GM10248 (cell line): ENCODE data around the gene BDP1.
"Not testable (repeated sequence)": the region's sequence is repeated elsewhere in the genome, so short reads cannot be mapped to it uniquely, and the experiment has no call there.

Experiments used
- CTCF ChIA-PET: fragments of 300-600 bp; sonication (Branson Sonifier 250); formaldehyde crosslinking; extraction: SDS; loops from one replicate; lab custom pipeline; 2021; ENCODE audit warnings: antibody characterized with exemption; lab: Yijun Ruan, JAX
- POLR2A ChIA-PET: fragments of 350-650 bp; sonication (Branson Sonifier 250); formaldehyde crosslinking; extraction: SDS; loops from one replicate; lab custom pipeline; 2020; ENCODE audit warnings: antibody characterized with exemption; lab: Yijun Ruan, JAX
- DNase-seq: peaks from one replicate; pipeline ENCODE4 v3.0.0; 2012; ENCODE audit errors: extremely low spot score
- TF ChIP-seq, protein P1 (sequence below): IDR thresholded peaks from 2 replicates; pipeline ENCODE4 v1.5.1; 2012; ENCODE audit warnings: mild to moderate bottlenecking, low read depth; ENCODE audit errors: extremely low read depth, missing control alignments, control extremely low read depth

Gene BDP1

DNA sequence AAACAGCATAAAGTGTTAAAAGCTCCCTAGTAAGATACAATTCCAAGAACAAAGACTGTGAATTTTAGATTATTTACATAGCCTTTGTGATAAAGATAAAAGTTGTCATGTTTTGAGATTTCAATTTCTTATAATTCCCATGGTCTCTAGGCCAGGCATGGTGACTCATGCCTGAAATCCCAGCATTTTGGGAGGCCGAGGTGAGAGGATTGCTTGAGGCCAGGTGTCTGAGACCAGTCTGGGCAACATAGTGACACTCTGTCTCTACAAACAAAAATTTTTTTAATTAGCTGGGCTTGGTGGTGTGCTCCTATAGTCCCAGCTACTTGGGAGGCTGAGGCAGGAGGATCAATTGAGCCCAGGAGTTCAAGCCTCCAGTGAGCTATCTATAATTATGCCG lies 48.1 kb downstream of the BDP1 start:
- CTCF ChIA-PET = interaction anchor here (1.5 to 3.4 kb wide), 2 partner anchors 28 to 57 kb away, joined by 3 to 11 read pairs; no protein-coding TSS in a partner anchor

DNA sequence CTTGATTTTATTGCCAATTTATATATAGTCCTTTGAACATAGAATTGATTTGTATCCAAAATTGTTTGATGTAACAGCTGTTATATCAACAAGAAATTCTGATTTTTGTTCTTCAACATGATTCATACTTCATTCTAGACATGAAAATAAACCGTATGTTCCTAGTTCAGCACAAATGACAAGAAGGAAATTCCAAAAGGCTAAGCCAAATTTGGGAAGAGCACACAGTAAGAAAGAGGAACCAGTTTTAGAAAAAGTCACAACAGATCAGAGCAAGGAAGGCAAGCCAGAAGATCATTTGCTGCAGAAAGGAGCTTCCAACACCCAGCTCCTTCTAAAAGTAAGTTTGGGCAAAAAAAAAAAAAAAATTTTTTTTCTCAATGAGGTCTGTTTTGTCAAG lies 66.7 kb downstream of the BDP1 start:
- TF ChIP-seq, protein P1, sequence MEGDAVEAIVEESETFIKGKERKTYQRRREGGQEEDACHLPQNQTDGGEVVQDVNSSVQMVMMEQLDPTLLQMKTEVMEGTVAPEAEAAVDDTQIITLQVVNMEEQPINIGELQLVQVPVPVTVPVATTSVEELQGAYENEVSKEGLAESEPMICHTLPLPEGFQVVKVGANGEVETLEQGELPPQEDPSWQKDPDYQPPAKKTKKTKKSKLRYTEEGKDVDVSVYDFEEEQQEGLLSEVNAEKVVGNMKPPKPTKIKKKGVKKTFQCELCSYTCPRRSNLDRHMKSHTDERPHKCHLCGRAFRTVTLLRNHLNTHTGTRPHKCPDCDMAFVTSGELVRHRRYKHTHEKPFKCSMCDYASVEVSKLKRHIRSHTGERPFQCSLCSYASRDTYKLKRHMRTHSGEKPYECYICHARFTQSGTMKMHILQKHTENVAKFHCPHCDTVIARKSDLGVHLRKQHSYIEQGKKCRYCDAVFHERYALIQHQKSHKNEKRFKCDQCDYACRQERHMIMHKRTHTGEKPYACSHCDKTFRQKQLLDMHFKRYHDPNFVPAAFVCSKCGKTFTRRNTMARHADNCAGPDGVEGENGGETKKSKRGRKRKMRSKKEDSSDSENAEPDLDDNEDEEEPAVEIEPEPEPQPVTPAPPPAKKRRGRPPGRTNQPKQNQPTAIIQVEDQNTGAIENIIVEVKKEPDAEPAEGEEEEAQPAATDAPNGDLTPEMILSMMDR = no peak
- DNase-seq = no peak
- CTCF ChIA-PET = interaction anchor here (0.8 kb wide), 1 partner anchor 25 kb away, joined by 3 read pairs; no protein-coding TSS in a partner anchor
- POLR2A ChIA-PET = no interaction called here

More for the DNA sequence above, 48.1 kb downstream of the BDP1 start:
- TF ChIP-seq, protein P1 = no peak
- POLR2A ChIA-PET = no interaction called here
- DNase-seq = no peak

DNA sequence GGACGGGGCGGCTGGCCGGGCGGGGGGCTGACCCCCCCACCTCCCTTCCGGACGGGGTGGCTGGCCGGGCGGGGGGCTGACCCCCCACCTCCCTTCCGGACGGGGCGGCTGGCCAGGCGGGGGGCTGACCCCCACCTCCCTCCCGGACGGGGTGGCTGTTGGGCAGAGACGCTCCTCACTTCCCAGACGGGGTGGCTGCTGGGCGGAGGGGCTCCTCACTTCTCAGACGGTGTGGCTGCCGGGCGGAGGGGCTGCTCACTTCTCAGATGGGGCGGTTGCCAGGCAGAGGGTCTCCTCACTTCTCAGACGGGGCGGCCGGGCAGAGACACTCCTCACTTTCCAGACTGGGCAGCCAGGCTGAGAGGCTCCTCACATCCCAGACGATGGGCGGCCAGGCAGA lies 70.2 kb downstream of the BDP1 start:
- DNase-seq, POLR2A ChIA-PET, CTCF ChIA-PET: not testable (repeated sequence)

DNA sequence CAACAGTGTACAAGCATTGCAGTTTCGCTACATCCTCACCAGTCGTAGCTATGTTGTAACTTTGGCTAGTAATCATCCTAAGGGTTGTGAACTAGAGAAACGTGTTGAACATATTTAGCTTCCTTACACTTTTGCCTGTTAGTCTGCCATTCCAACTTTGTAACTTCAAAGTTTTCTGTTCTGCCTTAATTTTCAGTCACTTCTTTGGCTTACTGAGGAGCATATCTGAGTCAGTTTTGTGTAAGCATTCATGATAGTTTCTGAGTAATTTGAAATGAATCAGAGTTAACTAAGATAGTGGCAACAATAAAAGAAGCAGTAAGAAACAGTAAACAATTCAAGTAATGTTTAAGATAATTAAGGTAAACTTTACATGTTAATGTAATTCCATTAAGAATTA lies 72.8 kb downstream of the BDP1 start:
- CTCF ChIA-PET = no interaction called here
- TF ChIP-seq, protein P1 = no peak
- POLR2A ChIA-PET = no interaction called here
- no peak for DNase-seq

DNA sequence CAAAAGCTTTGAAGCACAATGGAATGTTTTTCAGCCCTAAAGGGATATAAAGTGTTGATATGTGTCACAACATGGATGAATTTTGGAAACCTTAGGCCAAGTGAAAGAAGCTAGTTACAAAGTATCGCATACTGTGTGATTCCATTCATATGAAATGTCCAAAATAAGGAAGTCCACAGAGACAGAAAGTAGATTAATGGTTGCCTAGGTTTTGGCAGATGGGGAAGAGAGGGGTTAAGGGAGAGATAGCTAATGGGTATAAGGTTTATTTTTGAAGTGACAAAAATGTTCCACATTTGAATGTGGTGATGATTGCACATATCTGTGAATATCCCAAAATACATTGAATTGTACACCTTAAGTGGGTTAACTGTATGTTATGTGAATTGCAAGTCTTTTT lies 74.2 kb downstream of the BDP1 start:
- TF ChIP-seq, protein P1 = no peak
- ChIA-PET POLR2A (no interaction called here), CTCF (interaction anchor here (0.9 to 2.1 kb wide), 5 partner anchors 10 to 54 kb away, joined by 3 to 5 read pairs (median 3); no protein-coding TSS in a partner anchor)
- no peak for DNase-seq

DNA sequence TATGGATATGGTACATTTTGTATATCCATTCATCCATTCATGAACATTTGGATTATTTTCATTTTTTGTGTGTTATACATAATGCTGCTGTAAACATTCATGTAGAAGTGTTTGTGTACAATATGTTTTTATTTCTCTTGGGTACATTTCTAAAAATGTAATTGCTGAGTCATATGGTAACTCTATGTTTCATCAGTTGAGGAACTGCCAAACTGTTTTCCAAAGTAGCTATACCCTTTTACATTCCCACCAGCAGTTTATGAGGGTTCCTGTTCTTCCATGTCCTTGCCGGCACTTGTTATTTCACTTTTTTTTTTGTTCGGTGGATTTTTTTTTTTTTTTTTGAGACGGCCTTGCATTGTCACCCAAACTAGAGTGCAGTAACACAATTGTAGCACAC lies 77.7 kb downstream of the BDP1 start:
- TF ChIP-seq, protein P1 = no peak
- POLR2A ChIA-PET = no interaction called here
- CTCF ChIA-PET = interaction anchor here (1.1 kb wide), 1 partner anchor 29 kb away, joined by 3 read pairs; no protein-coding TSS in a partner anchor
- DNase-seq = no peak

DNA sequence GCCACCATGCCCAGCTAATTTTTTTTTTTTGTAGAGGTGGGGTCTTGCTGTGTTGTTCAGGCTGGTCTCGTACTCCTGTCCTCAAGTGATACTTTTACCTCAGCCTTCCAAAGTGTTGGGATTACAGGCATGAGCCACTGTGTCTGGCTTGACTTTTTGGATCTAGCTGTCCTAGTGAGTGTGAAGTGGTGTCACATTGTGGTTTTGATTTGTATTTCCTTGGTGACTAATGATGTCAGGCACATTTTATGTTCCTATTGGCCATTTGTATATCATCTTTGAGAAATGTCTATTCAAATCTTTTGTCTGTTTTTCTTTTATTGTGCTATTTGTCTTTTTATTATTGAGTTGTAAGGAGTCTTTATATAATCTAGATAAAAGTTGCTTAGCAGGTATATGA lies 78.2 kb downstream of the BDP1 start:
- CTCF ChIA-PET = no interaction called here
- POLR2A ChIA-PET = no interaction called here
- peak; percentile 12 for DNase-seq

More for the DNA sequence above, 78.2 kb downstream of the BDP1 start:
- TF ChIP-seq, protein P1 = no peak
